ENCODE results near the gene NAALADL2.

GRCh38 chr3:175580318-175580717 is 721.2 kb downstream of the NAALADL2 start:
- TF ChIP-seq CTCF (IDR thresholded peaks at IDR 0.05; ENCODE audit: control extremely low read depth in 1 of 3, insufficient read depth in 1 of 3, low read depth in 1 of 3, low read length in 3 of 3), result no peak
- TF ChIP-seq JUND (IDR thresholded peaks at IDR 0.05; ENCODE audit: low read length), result no peak
- TF ChIP-seq ATF2 (IDR thresholded peaks at IDR 0.05; ENCODE audit: low read length), result no peak
- no peak for TF ChIP-seq POLR2A (IDR thresholded peaks at IDR 0.05; ENCODE audit: control extremely low read depth in 1 of 2, low read depth in 2 of 2, low read length in 2 of 2)
- no peak for TF ChIP-seq USF2 (IDR thresholded peaks at IDR 0.05; ENCODE audit: low read length)
- no peak for TF ChIP-seq TEAD4 (IDR thresholded peaks at IDR 0.05; ENCODE audit: low read depth, low read length)
- no peak for TF ChIP-seq GTF2F1 (IDR thresholded peaks at IDR 0.05; ENCODE audit: borderline replicate concordance, low read depth, low read length)
- TF ChIP-seq EZH2 (IDR thresholded peaks at IDR 0.05; ENCODE audit: low read depth, low read length, severe bottlenecking), result no peak
- TF ChIP-seq SRF (IDR thresholded peaks at IDR 0.05; ENCODE audit: low read depth, low read length), result no peak
- no peak for TF ChIP-seq GABPA (IDR thresholded peaks at IDR 0.05; ENCODE audit: borderline replicate concordance, insufficient read depth, low read length)
